GM19035 (cell line): ENCODE results near the gene RUNX2.

ENCODE experiments used
- ATAC-seq: cut with Tn5 transposase; IDR thresholded peaks from one replicate; pipeline ENCODE4 v1.9.1; 2021; ENCODE audit not compliant: unreplicated experiment

Gene RUNX2

GRCh38 chr6:45400021-45400420, 71.9 kb downstream of the RUNX2 start:
- no peak for ATAC-seq

DNA sequence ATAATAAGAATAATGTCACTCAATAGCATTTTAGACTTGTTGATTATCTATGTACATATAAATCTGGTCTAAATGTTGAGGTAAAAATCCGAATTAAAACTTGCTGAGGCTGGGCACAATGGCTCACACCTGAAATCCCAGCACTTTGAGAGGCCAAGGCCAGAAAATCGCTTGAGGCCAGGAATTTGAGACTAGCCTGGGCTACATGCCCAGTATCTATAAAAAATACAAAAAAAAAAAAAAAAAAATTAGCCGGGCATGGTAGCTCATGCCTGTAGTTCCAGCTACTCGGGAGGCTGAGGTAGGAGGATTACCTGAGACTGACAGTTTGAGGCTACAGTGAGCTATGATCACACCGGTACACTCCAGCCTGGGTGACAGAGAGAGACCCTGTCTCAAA, 83.8 kb downstream of the RUNX2 start:
- ATAC-seq, result no peak

- no peak for ATAC-seq
These were observed 87.2 kb downstream of the RUNX2 start for GRCh38 chr6:45415315-45415714.

- ATAC-seq, result no peak
These were observed 87.8 kb downstream of the RUNX2 start for GRCh38 chr6:45415788-45416518.

- no peak for ATAC-seq
These were observed 88.6 kb downstream of the RUNX2 start for GRCh38 chr6:45416700-45417099.

DNA sequence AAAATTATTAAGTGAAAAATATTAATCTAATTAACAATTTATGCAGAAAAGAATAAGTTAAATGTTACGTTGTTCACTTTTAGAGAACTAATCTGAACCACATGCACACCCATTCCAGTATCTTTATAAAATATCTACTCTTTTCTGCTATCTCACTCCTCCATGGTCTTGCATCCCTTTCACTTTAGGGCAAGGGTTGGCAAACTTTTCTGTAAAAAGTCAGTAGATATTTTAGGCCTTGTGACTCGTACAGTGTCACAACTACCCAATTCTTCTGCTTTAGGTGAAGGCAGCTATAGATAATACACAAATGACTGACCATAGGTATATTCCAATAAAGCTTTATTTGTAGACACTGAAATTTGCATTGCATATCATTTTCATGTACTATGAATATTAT, 89.3 kb downstream of the RUNX2 start:
- no peak for ATAC-seq

DNA sequence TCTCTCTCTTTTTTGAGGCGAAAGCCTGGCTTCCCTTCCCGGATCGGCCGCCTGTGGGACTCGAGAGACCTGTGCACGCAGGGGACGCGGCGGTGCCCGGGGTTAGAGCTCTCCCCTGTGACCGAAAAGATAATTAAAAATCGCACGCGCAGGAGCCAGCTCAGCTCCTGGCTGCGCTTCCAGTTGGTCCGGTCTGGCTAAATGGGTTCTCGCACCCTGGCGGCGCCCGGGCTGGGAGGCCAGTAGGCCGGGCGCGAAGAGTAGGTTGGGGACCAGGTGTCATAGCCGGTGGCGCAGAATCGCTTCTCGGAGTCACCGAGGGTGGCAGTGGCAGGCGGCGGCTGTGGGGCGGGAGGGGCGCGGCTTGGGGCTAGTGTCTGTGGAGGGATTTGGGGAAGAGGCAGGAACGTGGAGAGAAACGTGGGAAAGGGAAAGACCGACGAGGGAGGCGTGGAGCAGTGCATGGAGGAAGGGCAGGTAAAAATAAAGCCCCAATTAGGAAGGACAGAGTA, 91.5 kb downstream of the RUNX2 start:
- ATAC-seq, result no peak

DNA sequence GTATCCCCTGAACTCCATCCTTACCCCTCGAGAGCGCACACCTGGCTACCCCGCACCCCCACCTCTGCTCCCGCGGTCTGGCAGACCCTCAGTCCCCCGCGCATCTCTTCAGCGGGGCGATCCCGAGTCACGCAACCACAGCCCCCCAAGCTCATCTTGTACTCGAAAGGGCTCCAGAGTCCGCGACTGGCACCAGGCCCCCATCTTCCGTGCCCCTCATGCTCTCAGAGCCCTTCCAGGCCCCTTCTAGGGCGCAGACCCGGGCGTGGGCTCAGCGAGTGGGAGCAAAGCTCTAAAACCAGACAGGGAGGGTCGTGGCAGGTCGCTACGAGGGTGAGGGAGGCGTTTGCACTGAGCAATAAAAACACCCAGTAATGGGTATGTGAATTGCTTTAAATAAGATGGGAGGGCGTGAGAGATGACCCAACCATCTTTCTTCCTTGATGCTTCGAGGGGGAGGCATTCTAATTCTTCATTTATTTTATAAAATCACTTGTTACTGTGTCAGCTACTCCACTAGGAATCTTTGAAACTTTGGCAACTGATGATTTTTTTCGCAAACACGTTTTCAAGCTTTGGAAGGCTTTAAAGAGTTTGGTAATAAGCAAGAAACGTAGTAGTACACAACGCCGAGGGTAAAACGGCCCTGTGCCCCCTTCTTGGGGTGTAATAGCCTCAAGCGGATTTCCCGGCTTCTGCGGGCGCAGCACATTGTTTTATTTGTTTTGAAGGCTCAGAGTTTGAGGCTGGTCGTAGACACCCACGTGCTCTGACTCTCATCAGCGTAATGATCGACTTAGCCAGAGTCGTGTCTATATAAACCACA, 92.2 kb downstream of the RUNX2 start:
- no peak for ATAC-seq

- ATAC-seq, result no peak
These were observed 93.0 kb downstream of the RUNX2 start for GRCh38 chr6:45420909-45421708.

- ATAC-seq, result peak; percentile 45
These were observed 93.8 kb downstream of the RUNX2 start for GRCh38 chr6:45421709-45422502.

- no peak for ATAC-seq
These were observed 94.5 kb downstream of the RUNX2 start for GRCh38 chr6:45422503-45423110.

DNA sequence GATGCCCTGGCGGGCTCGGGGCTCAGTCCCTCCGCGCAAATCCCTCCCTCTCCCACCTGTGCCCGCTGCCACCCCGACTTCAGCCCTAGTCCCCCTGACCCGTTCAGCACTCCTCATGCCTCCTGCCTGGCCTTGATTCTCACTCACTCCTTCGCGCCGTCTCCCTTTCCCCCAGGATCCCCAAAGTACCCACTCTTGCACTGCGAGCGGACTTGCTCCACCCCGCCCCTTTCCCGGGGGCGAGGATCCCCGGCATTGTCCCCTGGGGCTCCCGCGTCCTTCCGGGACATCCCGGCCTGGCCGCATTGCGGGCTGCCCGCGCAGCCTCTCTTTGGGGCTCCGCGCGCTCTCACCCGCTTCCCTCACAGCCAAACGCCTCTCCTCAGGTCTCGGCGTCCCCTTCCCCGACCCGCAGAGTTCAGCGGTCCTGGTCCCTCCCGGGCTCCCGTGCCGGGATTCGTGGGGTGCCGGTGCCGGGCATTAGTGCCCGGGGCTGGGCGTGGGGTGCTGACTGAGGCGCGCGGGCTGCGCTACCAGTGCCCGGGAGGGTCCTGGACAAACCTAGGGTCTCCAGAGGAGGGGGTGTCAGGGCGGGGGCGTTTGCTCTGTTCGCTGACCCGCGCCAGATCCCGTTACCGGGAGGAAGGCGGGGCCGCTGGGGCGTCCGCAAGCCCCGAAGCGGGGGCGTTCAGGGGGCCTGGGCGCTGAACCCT, 95.1 kb downstream of the RUNX2 start:
- no peak for ATAC-seq

DNA sequence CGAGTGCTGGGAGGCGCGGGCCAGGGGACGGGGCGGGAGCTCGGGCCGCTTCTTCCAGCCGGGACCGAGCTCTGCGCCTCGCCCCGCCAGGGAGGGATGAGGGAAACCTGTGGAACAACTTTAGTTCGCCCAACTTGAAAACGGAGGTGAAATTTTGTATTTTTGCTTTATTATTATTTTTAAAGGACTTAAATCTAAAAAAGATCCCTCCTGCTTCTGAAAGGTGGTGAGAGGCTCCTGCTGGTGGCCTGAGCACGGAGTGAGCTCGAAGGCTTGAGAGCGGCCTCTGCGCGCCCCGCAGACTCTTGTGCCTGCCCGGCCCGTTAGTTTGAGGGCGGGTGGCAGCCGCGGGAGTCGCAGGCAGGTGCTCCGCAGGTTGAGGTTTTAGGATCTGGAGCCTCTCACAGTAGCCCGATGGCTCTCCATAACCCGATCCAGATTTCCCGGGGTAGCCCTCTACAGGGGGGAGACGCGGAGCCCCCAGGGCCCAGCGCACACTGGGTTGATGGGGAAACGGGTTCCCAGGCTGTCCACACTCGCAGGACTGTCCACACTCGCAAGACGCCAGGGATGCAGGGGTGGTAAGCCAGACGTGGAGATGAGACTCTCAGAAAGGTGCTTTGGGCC, 95.8 kb downstream of the RUNX2 start:
- no peak for ATAC-seq

DNA sequence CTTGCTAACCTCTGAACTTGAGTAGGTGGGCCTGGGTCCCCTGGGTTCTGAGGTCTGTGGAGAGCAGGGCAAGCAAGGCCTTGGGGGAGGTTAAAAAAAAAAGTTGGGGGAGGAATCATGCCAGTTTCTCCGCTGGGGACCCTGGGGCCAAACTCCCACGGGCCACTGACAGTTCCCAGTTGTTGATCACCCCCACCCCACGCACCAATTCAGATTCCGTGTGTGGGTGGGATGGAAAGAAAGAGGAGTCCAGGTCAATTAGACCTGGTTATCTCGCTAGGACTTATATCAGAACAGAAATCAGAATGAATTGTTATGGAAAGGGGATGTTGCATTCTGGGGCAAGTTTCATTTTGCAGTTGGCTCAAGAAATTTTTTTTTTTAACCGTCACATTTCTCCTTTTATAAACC, 96.3 kb downstream of the RUNX2 start:
- no peak for ATAC-seq

DNA sequence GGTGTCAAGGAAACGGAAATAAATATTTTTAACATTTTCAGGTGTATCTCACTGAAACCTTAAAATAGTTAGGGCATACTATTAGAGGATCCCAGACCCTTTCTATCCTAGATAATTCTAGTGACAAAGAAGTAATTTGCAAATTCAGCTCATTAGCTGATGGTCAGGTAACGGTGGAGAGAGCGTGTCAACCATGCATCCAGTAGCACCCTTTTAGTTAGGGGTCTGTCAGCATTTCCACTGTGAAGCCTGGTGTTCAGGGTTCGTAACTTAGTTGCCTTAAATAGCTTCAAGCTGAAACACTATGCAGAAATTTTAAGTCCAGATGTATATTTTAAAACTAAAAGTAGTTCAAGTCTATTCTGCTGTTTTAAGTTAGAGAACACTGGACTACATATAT, 98.1 kb downstream of the RUNX2 start:
- no peak for ATAC-seq

- no peak for ATAC-seq
These were observed 99.6 kb downstream of the RUNX2 start for GRCh38 chr6:45427726-45428125.

GRCh38 chr6:45428727-45429126, 100.6 kb downstream of the RUNX2 start:
- ATAC-seq, result no peak

DNA sequence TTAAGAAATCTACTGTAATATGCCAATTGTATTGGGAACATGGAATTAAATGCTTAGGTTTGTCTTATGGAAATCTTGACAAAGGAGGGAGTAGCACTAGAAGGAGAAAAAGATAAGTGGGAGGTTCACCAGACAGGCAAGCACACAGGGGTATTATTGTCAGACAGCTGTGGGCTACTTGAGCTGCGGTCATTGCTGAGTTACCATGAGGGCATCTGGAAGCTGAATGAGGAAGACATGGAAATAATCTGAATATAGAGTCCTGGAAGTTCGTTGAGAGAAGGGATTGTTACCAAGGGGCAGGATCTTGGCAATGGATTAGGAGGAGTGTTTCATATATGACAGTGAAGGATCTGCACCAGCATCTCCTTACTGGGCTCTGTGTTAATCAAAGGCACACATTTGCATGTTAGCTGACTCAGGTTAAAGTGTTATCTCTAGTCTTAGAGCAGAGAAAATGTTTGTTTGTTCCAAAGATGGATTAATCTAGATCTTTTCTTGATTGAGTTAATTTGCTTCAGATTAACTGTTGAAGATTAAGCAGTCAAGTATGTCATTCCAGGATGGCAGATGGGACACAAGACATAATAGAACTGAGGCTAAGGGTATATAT, 102.6 kb downstream of the RUNX2 start:
- ATAC-seq, result no peak
